ENCODE measurements around the gene KLF7.

- TF ChIP-seq CTCF (IDR thresholded peaks at IDR 0.05; ENCODE audit: extremely low read depth in 1 of 2, insufficient read depth in 1 of 2, low read depth in 1 of 2, low read length in 2 of 2), result no peak
- no peak for TF ChIP-seq POLR2A (IDR thresholded peaks at IDR 0.05; ENCODE audit: low read depth, low read length)
Measured at GRCh38 chr2:207112785-207113184, 53.0 kb downstream of the KLF7 start.
